Stomach (tissue), 4 donors: ENCODE measurements around the gene DGCR8.

Source experiments
- POLR2A ChIP-seq, 4 donors: fragments of 450-650 bp; IDR thresholded peaks; one replicate each; pipeline ENCODE4 v1.6.1; 2016; ENCODE audit warnings: antibody characterized with exemption in 4 of 4, control low read depth in 2 of 4, mild to moderate bottlenecking in 1 of 4, moderate library complexity in 1 of 4
- POLR2AphosphoS5 ChIP-seq, 3 donors: sonication (generic); formaldehyde crosslinking; IDR thresholded peaks; one replicate each; pipeline ENCODE4 v1.6.1; 2016; ENCODE audit warnings: antibody characterized with exemption in 3 of 3

DNA sequence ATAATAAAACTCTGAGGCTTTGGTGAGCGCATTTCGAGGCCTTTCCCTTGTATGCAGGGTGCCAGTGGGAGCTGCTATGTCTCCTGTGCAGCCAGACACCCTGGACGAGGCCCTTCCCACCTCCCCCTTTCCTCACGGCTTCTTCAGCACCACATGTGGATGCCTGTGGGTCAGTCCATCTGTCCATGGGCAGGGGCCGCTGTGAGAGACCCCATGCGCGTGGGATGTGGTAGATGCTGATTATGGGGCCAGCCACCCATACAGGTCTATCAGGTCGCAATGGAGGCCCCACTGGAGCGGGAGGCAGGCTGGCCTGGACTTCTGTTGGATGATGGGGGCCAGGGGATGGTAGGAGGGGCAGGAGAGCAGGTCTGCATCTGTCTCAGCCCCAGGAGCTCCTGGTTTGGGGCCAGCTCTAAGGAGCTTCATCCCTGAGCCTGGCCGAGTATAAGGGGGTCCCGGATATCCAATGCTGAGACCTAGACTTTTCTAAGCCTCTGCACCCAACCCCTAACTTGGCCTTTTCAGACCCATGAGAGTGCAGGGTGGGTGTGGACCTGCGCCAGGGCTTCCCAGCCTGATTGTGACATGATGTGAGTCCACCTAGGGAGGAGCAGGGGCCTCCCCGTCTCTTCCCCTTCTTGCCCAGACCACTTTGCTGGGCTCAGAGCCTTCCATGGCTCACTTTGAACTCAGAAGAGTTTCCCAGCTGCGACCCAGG is 14.0 kb upstream of the DGCR8 start:
- TF ChIP-seq POLR2A (IDR thresholded peaks at IDR 0.05) (no peak), POLR2AphosphoS5 (IDR thresholded peaks at IDR 0.05) (no peak)
